Right ventricle myocardium inferior (tissue), 1 donor: Measurements from ENCODE around the gene ZCCHC14. TPM values are rescaled to one million over a fixed set of nuclear protein-coding genes. Genes with fewer than 3 reads are reported as not detected.
A peak's percentile ranks its signal among the peaks of the same experiment; 100 is the strongest.
"Not testable (repeated sequence)": the region's sequence is repeated elsewhere in the genome, so short reads cannot be mapped to it uniquely, and the experiment has no call there.

Experiments
- ATAC-seq: fragments of 200-7000 bp; cut with Tn5 transposase; one replicate; pipeline ENCODE4 v1.9.1; 2020; ENCODE audit warnings: mild to moderate bottlenecking, moderate library complexity
- DNase-seq: peaks from one replicate; pipeline ENCODE4 v3.0.0; 2021; ENCODE audit errors: missing footprints
- intact Hi-C: fragments of 100-400 bp; cut with DNase I; formaldehyde crosslinking; loops from one replicate; pipeline ENCODE4 v1.11.0; 2022
- total RNA-seq: library from RNA; stranded (reverse); fragmentation: NEBNext Ultra II Directional; extraction: Animal tissue kit (Norgen Biotek cat#: 25700); gene quantifications from one replicate; pipeline ENCODE4 v1.2.1, GENCODE V29; 2021
- donor health status: DM: no; HTN: yes; CAD: no; lungs with severe emphysema.

The ZCCHC14 gene
- total RNA-seq, 1 donor from 2014 or later: 14.4 TPM

DNA sequence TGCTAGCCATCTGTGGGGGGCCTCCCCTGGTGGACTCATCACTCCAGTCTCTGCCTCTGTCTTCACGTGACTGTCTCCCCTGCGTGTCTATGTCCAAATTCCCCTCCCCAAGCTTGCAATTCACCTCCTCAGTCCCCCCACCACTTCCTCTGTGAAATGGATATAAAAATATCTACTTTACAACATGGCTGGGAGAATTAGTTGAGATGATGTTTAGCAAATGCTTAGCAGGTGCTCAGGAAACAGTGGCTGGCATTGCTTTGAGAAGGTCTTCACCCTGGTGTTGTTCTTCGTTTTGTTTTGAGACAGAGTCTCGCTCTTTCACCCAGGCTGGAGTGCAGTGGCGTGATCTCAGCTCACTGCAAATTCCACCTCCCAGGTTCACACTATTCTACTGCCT lies 8.3 kb upstream of the ZCCHC14 start:
- intact Hi-C loops: no loop called here
- no peak for DNase-seq
- ATAC-seq: no peak

GRCh38 chr16:87499189-87499486 lies 6.3 kb upstream of the ZCCHC14 start:
- no peak for ATAC-seq
- DNase-seq: no peak
- intact Hi-C loops: loop anchor here (10.0 kb wide), 1 partner anchor 64 kb away; no protein-coding TSS in a partner anchor

DNA sequence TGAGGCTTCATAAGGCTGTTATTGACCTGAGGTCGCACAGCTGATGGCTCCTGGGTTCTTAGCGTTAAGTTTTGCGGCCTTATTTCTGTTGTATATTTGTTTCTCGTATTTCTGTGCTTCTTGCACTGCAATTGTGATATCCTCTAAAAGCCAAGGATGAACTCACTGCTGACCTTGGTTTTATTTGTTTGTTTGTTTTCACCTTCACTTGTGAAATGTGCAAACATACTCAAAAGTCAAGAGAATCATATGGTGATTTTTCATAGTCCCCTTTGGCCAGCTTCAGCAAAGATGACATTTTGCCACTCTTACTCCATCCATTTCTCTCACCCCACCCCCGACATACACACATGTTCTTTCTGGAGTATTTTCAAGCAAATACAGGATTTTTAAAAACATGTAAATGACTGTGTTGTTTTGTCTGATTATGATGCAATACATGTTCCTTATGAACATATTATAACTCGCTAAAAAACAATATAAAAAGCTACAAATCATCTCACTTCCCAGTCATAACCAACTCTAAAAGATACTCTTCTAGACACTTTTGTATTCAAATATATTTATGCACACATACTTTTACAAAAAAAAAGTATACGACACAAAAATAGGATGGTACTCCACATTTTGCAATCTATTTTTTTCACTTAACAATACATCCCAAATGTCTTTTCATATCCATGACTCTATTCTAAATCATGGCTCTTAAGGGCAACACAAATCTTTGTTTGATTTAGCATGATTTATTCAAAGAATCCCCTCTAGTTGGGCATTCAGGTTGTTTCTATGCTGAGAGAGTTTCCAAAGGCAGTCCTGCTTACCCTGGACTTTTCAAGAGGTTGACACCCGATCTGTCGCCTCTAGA lies 5.7 kb upstream of the ZCCHC14 start:
- intact Hi-C loops: loop anchor here (10.0 kb wide), 1 partner anchor 64 kb away; no protein-coding TSS in a partner anchor
- no peak for ATAC-seq

DNA sequence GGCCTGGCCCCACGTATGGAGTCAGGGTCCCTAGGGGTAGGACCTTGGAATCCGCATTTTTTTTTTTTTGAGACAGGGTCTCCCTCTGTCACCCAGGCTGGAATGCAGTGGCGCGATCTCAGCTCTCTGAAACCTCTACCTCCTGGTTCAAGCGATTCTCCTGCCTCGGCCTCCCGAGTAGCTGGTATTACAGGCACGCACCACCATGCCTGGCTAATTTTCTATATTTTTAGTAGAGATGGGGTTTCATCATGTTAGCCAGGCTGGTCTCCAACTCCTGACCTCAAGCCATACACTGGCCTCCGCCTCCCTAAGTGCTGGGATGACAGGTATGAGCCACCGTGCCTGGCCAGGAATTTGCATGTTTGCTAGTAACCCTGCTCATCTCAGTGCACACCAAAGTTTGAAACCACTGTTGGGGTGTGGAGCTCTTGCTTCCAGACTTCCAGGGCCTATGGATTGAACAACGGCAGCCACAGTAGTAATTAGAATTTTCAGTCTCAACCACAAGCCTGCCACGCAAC lies 5.0 kb upstream of the ZCCHC14 start:
- intact Hi-C loops: loop anchor here (10.0 kb wide), 1 partner anchor 63 kb away; no protein-coding TSS in a partner anchor
- DNase-seq, ATAC-seq: not testable (repeated sequence)

More for the DNA sequence above, 5.7 kb upstream of the ZCCHC14 start:
- no peak for DNase-seq

DNA sequence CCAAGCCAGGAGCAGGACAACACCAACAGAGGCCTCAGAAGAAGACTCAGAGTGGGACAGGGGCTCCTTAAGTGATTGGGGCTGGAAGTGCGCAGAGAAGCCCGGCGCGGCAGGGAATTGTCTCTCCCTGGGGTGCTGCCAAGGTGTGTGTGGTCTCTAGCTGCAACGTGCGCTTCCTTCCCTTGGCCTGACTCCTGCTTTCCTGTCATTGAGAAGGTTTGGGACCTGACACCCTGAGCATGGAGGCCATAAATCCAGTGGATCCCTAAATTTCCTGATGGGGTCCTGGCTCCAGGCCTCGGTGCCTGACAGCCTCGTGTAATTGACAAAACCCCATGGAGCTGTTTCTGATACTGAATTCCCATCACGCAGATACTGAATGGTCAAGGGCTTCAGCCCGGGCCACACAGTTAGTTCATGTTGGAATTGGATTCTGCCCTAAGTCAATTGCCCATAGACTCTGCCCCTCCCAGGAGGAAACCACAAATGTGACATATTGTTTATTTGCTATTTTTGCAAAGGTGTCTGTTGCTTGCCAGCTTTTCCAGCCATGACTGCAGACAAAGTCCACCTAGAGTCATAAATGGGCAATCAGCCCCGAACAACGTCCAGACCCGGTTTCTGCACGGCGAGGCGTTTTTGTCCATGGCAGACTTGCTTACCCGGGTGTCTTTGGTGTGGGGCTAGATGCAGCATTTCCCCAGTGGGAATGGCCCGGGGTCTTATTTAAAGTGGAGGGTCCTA lies 4.4 kb upstream of the ZCCHC14 start:
- intact Hi-C loops: loop anchor here (10.0 kb wide), 1 partner anchor 62 kb away; no protein-coding TSS in a partner anchor
- not testable (repeated sequence) for DNase-seq, ATAC-seq

- DNase-seq: no peak
- ATAC-seq: no peak
- intact Hi-C loops: loop anchor here (10.0 kb wide), 1 partner anchor 62 kb away; no protein-coding TSS in a partner anchor
These were observed 3.6 kb upstream of the ZCCHC14 start for GRCh38 chr16:87496447-87496801.

GRCh38 chr16:87495578-87496446 lies 3.0 kb upstream of the ZCCHC14 start:
- DNase-seq: no peak
- intact Hi-C loops: loop anchor here (10.0 kb wide), 1 partner anchor 61 kb away; no protein-coding TSS in a partner anchor
- no peak for ATAC-seq

DNA sequence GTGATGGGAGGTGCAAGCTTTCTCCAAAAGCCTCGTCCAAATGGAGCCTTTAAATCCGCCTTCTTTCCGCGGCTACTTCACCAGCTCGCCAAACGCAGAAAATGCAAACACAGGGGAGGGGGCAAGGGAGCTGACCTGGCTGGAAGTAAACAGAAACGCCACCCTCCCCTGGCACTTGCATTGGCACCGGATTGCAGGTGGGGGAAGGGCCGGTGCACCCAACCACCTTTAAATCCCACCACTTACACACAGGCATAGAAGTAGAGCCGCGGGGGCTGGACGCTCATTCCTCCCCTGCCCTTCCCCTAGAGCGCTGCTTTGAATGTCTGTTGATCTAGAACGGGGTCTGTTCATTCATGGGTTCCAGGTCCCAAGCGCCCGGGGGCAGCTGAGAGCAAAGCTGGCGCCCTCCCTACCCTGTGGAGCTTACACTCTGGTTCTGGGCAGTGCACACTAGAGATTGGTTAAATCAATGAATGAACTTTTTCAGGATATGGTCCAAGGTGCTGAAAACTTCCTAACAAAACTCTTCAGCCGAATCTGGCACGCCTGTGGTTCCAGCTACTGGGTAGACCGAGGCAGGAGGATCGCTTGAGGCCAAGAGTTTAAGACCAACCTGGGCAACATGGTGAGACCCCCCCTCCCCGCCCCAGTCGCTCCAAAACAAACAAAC lies 920 bp upstream of the ZCCHC14 start:
- intact Hi-C loops: loop anchor here (10.0 kb wide), 1 partner anchor 59 kb away; no protein-coding TSS in a partner anchor
- DNase-seq (no peak), ATAC-seq (no peak)

DNA sequence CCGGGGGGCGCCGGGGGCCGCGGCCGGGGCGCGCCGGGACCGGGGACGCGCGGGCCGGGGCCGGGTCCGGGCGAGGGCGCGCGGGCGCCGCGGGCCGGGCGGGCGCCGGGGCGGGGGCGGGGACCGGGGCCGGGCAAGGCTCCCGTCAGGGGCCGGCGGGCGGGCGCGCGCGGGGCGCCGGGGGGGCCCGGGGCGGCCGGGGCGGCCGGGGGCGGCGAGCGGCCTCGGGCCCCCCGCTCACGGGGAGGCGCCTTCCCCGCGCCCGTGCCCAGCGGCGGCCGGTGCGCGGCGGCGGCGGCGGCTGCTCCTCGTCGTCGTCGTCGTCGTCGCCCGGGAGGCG lies 563 bp downstream of the ZCCHC14 start:
- no peak for DNase-seq
- ATAC-seq: no peak
- intact Hi-C loops: loop anchor here (10.0 kb wide), 1 partner anchor 57 kb away; no protein-coding TSS in a partner anchor

- ATAC-seq: no peak
- intact Hi-C loops: loop anchor here (10.0 kb wide), 1 partner anchor 57 kb away; no protein-coding TSS in a partner anchor
- no peak for DNase-seq
These were observed 1.1 kb downstream of the ZCCHC14 start for GRCh38 chr16:87491522-87492290.

GRCh38 chr16:87490799-87491521 lies 1.9 kb downstream of the ZCCHC14 start:
- intact Hi-C loops: loop anchor here (10.0 kb wide), 1 partner anchor 56 kb away; no protein-coding TSS in a partner anchor
- not testable (repeated sequence) for ATAC-seq, DNase-seq

DNA sequence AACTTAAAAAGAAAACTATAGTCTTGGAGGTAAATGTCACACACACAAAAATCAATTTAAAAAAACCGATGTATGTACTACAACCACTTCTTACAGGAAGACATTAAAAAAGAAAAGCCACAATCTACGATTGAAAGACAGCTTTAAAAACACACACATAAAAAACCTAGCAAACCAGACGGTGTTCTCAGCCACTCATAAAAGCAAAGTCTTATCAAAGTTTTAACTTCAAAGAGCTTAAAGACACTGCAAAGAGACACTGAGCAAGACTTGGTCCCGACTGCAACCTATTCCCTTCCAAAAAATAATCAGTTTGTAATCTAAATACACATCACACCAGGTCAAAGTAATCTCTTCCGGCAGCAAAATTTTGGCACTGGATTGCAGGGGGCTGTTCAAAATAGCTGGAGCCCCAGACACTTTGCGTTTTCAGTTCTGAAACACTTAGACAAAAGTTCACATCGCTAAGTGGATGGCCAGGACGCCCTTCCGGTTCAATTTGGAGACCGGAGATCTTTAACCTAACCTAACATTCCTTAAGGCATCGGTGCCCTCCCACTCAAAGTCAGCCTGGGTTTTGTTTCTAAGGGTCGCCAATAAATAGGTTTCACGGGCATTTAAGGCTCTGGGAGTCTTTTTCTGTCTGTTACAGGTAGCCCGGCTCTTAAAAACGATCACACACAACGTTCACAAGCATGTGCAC lies 2.6 kb downstream of the ZCCHC14 start:
- intact Hi-C loops: loop anchor here (10.0 kb wide), 1 partner anchor 55 kb away; no protein-coding TSS in a partner anchor
- DNase-seq (no peak), ATAC-seq (no peak)

DNA sequence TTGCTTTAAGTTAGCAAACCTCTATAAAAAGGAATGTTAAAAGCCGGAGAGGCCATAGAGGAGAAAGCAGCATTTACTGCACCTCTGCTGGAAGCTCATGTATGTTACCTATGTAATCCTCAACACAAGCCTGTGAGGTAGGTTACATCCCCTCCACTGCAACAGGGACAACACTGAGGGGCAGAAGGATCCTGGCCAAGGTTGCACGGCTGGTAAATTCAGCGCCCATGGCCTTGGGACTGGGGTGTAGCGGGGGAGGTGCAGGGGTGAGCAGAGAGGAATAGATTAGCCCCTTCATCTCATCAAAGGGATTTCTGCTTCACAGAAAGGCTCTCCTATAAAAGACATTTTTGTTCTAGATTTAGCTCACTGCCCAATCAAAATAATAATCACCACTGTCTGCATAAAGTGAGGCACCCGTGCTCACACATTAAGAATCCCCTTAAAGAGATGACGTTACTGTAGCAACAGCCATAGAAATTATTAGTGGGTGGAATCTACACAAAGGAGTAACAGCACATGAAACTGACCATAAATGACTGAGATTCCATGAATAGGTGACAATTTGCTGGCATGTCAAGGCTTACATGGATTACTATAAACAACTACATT lies 3.3 kb downstream of the ZCCHC14 start:
- no peak for DNase-seq
- intact Hi-C loops: loop anchor here (10.0 kb wide), 1 partner anchor 55 kb away; no protein-coding TSS in a partner anchor
- no peak for ATAC-seq

DNA sequence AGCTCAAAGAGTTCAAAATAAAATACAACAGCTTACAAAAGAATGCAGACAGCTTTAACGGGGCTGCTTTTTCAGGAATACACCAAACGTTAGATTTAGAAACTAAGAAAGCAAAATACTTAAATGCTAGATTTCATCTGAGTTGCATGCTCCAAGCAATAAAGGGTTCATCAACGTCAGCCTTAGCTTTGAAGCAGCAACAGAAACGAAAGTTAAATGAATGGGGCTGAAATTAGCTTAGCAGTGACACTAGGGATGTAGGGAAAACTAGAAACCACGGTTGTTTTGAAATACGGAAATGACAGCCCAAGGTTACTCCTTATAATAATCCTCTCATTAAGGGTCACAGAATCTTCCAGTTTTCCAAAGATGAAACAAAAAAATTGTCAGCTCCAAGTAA lies 3.9 kb downstream of the ZCCHC14 start:
- intact Hi-C loops, DNase-seq, ATAC-seq: not testable (repeated sequence)

GRCh38 chr16:87487361-87487924 lies 5.4 kb downstream of the ZCCHC14 start:
- ATAC-seq (no peak), DNase-seq (peak; percentile 66)
- intact Hi-C loops: no loop called here
